Motor neuron (in vitro differentiated cells): ENCODE data around the gene KREMEN2. TPM values are rescaled to one million over a fixed set of nuclear protein-coding genes. Genes with fewer than 3 reads are reported as not detected.
A peak's percentile ranks its signal among the peaks of the same experiment; 100 is the strongest.
"Not testable (repeated sequence)": the region's sequence is repeated elsewhere in the genome, so short reads cannot be mapped to it uniquely, and the experiment has no call there.

Experiments
- ATAC-seq, 8 experiments: fragments of 200-7000 bp; cut with Tn5 transposase; replicated peaks in 6 of 8; 2 replicates each; pipeline ENCODE4 v1.8.0; 2021; ENCODE audit warnings: mild to moderate bottlenecking in 8 of 8, moderate library complexity in 8 of 8
- H3K27ac ChIP-seq, 2 donors: fragments of 250-450 bp; sonication (Bioruptor Pico); 2 replicates each; pipeline ENCODE4 v1.9.0; 2021; ENCODE audit warnings: antibody characterized with exemption in 2 of 2, mild to moderate bottlenecking in 2 of 2, moderate library complexity in 1 of 2
- H3K4me1 ChIP-seq, 2 donors: fragments of 250-450 bp; sonication (Bioruptor Pico); replicated peaks in 1 of 2; 2 replicates each; pipeline ENCODE4 v1.6.1; 2021; ENCODE audit warnings: antibody characterized with exemption in 2 of 2, mild to moderate bottlenecking in 2 of 2, moderate library complexity in 1 of 2
- H3K4me3 ChIP-seq, 5 donors: fragments of 250-450 bp; sonication (Bioruptor Pico); 2 replicates each; pipeline ENCODE4 v1.9.0; 2021; ENCODE audit warnings: antibody characterized with exemption in 5 of 5, mild to moderate bottlenecking in 5 of 5, moderate library complexity in 4 of 5
- WGBS, 10 experiments: fragments of 450-650 bp; shearing (Covaris generic); methylation state at CpG; one replicate each; pipeline ENCODE4 v1.0.0; 2022; 5-methylcytosine and 5-hydroxymethylcytosine counted together
- in situ Hi-C, 9 experiments: fragments of 400-800 bp; cut with MboI; loops; one replicate each; pipeline ENCODE4 v1.15.0; 2021; ENCODE audit warnings: low sequenced_read_pairs in 9 of 9, low pct_unique_long_range_greater_than_20kb in 2 of 9; ENCODE audit not compliant: unreplicated experiment in 9 of 9
- total RNA-seq, 8 experiments: library from RNA; unstranded; fragments of 300-600 nt; gene quantifications; 2 replicates each; pipeline versions ENCODE4 v1.2.3 to v1.2.4, GENCODE V29; 2022

KREMEN2 gene
- total RNA-seq, 8 experiments from 2014 or later = 0.36 to 5.3 (median 1.6) TPM

DNA sequence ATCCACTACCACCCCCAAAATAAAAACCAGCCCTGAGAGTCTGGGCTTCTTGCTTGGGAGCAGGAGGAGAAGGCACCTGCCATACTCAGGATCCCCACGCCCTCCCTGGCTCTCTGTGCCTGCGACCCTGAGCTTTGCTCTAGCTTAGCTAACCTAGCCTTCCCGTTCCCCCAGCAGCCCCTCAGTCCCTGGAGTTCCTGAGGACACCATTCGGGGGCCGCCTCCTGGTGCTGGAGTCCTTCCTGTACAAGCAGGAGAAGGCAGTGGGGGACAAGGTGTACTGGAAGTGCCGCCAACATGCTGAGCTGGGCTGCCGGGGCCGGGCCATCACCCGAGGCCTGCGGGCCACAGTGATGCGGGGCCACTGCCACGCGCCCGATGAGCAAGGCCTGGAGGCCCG, 33.8 kb upstream of the KREMEN2 start:
- no peak overlapping the region for H3K4me3 ChIP-seq
- no peak for ATAC-seq
- in situ Hi-C loops = no loop called here
- H3K27ac ChIP-seq = no peak overlapping the region
- H3K4me1 ChIP-seq = peaks cover 0 to 18% of the 10 kb centered on the region in 2 donors
- WGBS, 10 experiments = 90 to 97% (median 94%) methylated on average over 2 to 6 of the region's 15 CpGs; no CpG with 5 or more reads in 7 of the 10 experiments

DNA sequence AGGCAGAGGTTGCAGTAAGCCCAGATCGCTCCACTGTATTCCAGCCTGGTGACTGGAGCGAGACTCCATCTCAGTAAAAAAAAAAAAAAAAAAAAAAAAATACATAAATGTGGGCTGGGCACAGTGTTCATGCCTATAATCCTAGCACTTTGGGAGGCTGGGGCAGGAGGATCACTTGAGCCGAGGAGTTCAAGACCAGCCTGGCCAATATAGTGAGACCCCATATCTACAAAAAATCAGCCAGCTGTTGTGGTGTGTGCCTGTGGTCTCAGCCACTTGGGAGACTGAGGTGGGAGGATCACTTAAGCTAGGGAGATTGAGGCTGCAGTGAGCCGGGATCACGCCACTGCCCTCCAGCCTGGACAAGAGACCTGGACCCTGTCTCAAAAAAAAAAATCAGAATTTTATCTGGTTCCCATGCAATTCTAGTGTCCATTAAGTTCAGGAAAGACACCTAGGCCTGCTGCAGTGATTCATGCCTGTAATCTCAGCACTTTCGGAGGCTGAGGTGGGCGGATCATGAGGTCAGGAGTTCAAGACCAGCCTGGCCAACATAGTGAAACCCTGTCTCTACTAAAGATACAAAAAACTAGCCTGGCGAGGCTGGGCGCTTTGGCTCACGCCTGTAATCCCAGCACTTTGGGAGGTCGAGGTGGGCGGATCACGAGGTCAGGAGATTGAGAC, 32.7 kb upstream of the KREMEN2 start:
- 90 to 100% (median 100%) methylated on average over 1 to 8 of the region's 13 CpGs; no CpG with 5 or more reads in 4 of the 10 experiments for WGBS, 10 experiments
- H3K4me1 ChIP-seq = peaks cover 0 to 10% of the 10 kb centered on the region in 2 donors
- in situ Hi-C loops, ATAC-seq, H3K27ac ChIP-seq, H3K4me3 ChIP-seq: not testable (repeated sequence)

DNA sequence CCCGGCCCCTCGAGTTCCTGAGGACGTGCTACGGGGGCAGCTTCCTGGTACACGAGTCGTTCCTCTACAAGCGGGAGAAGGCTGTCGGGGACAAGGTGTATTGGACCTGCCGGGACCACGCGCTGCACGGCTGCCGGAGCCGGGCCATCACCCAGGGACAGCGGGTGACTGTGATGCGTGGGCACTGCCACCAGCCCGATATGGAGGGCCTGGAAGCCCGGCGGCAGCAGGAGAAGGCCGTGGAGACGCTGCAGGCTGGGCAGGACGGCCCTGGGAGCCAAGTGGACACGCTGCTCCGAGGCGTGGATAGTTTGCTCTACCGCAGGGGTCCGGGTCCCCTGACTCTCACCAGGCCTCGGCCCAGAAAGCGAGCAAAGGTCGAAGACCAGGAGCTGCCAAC, 30.9 kb upstream of the KREMEN2 start:
- peak in 1 of 8 experiments; percentile 6 for ATAC-seq
- peaks cover 0 to 6% of the 10 kb centered on the region in 2 donors for H3K4me1 ChIP-seq
- in situ Hi-C loops = no loop called here
- no peak overlapping the region for H3K4me3 ChIP-seq
- H3K27ac ChIP-seq = no peak overlapping the region
- WGBS, 10 experiments = 90 to 100% (median 97%) methylated on average over 1 to 15 of the region's 30 CpGs; no CpG with 5 or more reads in 6 of the 10 experiments

DNA sequence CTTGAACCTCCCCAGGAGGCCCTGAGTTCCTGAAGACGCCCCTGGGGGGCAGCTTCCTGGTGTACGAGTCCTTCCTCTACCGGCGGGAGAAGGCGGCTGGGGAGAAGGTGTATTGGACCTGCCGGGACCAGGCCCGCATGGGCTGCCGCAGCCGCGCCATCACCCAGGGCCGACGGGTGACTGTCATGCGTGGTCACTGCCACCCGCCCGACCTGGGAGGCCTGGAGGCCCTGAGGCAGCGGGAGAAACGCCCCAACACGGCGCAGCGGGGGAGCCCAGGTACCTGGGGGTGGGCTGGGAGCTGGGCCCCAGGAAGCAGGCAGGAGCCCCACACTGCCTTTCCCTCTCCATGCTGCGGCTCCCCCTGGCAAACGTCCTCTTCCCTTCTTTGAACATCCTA, 30.4 kb upstream of the KREMEN2 start:
- whole genome bisulfite sequencing, 10 experiments = no CpG with 5 or more reads among the region's 22 CpGs
- Histone ChIP-seq H3K4me1 (peaks cover 0 to 2% of the 10 kb centered on the region in 2 donors), H3K4me3 (no peak overlapping the region), H3K27ac (no peak overlapping the region)
- ATAC-seq = peak in 1 of 8 experiments; percentile 10
- in situ Hi-C loops = no loop called here

DNA sequence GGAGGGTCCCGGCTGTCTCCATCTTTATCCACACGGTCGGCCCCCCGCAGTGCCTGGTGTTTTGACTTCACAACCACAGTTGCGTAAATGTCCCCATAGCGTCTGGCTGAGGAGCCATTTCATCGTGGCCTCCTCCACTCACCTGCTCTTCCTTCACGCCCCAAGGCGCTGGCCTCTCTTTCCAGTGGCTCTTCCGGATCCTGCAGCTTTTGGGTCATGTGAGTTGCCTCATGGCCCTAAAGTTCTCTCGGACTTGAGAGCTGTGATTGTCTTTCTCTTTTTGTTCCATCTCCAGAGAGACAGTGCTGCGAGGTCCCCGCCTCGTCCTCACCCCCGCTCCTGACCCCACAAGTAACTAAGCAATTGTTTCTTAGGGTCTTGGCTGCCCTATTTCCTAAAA, 29.6 kb upstream of the KREMEN2 start:
- no peaks in the 10 kb centered on the region for H3K4me1 ChIP-seq
- ATAC-seq = no peak
- 76 to 97% (median 89%) methylated on average over 6 to 14 of the region's 15 CpGs; no CpG with 5 or more reads in 2 of the 10 experiments for WGBS, 10 experiments
- in situ Hi-C loops = no loop called here
- H3K27ac ChIP-seq = no peak overlapping the region
- H3K4me3 ChIP-seq = no peak overlapping the region

DNA sequence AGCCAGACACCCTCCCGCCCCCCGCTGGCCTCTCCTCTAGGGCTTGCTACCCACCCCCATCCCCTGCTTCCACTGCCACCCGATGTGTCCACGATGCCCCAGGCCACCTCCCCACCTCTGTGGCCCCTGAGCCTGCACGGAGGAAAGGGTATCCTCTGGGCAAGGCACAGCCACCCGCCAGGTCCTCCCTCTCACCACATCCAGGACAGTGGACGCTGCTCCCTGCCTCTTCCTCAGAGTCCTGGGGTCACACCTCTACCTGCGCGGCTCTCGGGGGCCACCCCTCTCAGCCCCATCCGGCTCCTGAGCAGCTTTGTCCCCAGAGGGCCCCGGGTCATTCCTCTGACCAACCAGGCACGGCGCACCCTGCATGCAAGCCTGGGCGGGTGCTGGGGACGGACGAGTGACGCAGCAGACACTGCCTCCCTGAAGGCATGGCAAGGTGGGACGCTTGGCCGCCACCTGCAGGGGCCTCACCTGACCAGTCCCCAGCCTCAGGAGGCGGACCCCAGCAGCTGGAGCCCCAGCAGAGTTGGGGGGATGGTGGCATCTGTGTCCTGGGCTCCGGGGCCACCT, 27.6 kb upstream of the KREMEN2 start:
- in situ Hi-C loops = no loop called here
- 94 to 100% (median 100%) methylated on average over 1 to 3 of the region's 22 CpGs; no CpG with 5 or more reads in 7 of the 10 experiments for WGBS, 10 experiments
- peak in 4 of 8 experiments; percentile 6 to 25 (median 18) for ATAC-seq

DNA sequence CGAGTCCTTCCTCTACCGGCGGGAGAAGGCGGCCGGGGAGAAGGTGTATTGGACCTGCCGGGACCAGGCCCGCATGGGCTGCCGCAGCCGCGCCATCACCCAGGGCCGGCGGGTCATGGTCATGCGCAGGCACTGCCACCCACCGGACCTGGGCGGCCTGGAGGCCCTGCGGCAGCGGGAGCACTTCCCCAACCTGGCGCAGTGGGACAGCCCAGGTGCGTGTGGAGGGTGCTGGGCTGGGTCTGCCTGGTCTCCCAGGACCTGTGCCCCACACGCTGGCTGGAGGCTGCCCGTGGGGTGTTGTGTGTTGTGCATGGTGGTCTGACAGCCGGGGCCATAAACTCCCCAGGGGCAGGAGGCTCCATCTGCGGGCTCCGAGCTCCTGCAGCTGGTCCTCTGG, 26.9 kb upstream of the KREMEN2 start:
- in situ Hi-C loops = no loop called here
- no peak overlapping the region for H3K4me3 ChIP-seq
- no peak overlapping the region for H3K27ac ChIP-seq
- no peaks in the 10 kb centered on the region for H3K4me1 ChIP-seq
- 82 to 93% (median 91%) methylated on average over 2 to 6 of the region's 24 CpGs; no CpG with 5 or more reads in 7 of the 10 experiments for WGBS, 10 experiments
- ATAC-seq = peak in 4 of 8 experiments; percentile 7 to 24 (median 14)

More for the DNA sequence above, 27.6 kb upstream of the KREMEN2 start:
- Histone ChIP-seq H3K27ac (no peak overlapping the region), H3K4me3 (no peak overlapping the region), H3K4me1 (no peaks in the 10 kb centered on the region)

DNA sequence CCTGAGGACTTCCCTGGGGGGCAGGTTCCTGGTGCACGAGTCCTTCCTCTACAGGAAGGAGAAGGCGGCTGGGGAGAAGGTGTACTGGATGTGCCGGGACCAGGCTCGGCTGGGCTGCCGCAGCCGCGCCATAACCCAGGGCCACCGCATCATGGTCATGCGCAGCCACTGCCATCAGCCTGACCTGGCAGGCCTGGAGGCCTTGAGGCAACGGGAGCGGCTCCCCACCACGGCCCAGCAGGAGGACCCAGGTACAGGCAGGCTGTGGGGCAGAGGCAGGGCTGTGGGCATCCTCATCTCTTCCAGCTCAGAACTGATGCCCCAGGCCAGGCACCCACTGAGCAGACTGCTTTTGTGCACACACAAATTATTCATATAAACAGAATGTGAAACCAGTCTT, 25.9 kb upstream of the KREMEN2 start:
- H3K27ac ChIP-seq = no peak overlapping the region
- 98 to 100% methylated on average over 7 to 8 of the region's 12 CpGs; no CpG with 5 or more reads in 8 of the 10 experiments for WGBS, 10 experiments
- no peak overlapping the region for H3K4me3 ChIP-seq
- peak in 1 of 8 experiments; percentile 10 for ATAC-seq
- no peaks in the 10 kb centered on the region for H3K4me1 ChIP-seq
- in situ Hi-C loops = no loop called here

DNA sequence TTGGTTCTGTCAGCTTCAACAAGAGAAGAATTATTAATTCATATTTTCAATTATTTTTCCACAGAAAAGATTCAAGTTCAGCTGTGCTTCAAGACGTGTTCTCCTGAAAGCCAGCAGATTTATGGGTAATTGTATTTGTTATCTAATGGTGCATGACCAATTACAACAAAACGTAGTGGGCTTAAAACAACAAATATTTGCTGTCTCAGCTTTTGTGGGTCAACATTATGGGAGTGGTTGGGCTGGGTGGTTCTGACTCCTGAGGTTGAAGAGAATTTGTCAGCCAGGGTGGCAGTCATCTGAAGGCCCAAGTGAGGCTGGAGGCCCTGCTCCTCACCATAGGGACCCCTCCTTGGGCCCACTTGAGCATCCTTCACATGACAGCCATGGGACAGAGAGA, 24.1 kb upstream of the KREMEN2 start:
- Histone ChIP-seq H3K27ac (no peak overlapping the region), H3K4me1 (no peaks in the 10 kb centered on the region), H3K4me3 (no peak overlapping the region)
- 83 to 100% (median 86%) methylated on average over 1 to 2 of the region's 2 CpGs; no CpG with 5 or more reads in 7 of the 10 experiments for WGBS, 10 experiments
- in situ Hi-C loops = no loop called here
- no peak for ATAC-seq

DNA sequence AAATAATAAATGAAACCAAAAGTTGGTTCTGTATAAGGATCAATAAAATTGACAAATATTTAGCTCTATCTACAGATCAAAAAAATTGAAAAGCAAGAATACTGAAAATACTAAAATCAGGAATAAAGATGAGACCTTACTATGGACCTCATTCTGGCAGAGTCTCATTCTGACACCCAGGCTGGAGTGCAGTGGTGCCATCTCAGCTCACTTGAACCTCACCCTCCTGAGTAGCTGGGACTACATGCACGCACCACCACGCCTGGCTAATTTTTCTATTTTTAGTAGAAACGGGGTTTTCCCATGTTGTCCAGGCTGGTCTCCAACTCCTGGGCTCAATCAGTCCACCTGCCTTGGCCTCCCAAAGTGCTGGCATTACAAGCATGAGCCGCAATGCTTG, 22.0 kb upstream of the KREMEN2 start:
- WGBS, 10 experiments = 73 to 100% (median 93%) methylated on average over 1 to 4 of the region's 4 CpGs; no CpG with 5 or more reads in 1 of the 10 experiments
- in situ Hi-C loops = no loop called here
- Histone ChIP-seq H3K4me1 (no peaks in the 10 kb centered on the region), H3K4me3 (no peak overlapping the region), H3K27ac (no peak overlapping the region)
- ATAC-seq = no peak

DNA sequence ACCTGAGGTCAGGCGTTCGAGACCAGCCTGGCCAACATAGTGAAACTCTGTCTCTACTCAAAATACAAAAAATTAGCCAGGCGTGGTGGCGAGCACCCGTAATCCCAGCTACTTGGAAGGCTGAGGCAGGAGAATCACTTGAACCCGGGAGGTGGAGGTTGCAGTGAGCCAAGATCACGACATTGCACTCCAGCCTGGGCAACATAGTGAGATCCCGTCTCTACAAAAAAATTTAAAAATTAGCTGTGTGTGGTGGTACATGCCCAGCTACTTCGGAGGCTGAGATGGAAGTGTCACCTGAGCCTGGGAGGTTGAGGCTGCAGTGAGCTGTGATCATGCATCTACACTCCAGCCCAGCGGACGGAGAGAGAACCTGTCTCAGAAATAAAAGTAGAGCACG, 20.4 kb upstream of the KREMEN2 start:
- WGBS, 10 experiments = 69 to 100% (median 87%) methylated on average over 1 to 5 of the region's 12 CpGs; no CpG with 5 or more reads in 4 of the 10 experiments
- H3K4me3 ChIP-seq, in situ Hi-C loops, H3K4me1 ChIP-seq, H3K27ac ChIP-seq, ATAC-seq: not testable (repeated sequence)

DNA sequence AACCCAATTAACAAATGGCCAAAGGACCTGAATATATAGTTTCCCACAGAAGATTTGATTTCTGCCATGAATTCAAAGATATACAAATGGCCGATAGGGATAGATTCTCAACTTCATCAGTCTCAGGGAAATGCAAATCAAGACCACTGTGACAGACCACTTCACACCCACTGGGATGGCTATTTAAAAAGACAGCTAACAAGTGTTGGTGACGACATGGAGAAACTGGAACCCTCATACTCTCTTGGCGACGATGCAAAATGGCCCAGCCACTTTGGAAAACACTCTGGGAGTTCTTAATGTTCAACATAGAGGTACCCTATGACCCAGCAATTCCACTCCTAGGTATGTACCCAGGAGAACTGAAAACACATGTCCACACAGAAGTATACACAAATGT, 17.4 kb upstream of the KREMEN2 start:
- Histone ChIP-seq H3K27ac (no peak overlapping the region), H3K4me1 (no peaks in the 10 kb centered on the region), H3K4me3 (no peak overlapping the region)
- ATAC-seq = no peak
- in situ Hi-C loops = no loop called here
- WGBS, 10 experiments = 83 to 100% (median 93%) methylated on average over 1 to 4 of the region's 4 CpGs; no CpG with 5 or more reads in 2 of the 10 experiments

DNA sequence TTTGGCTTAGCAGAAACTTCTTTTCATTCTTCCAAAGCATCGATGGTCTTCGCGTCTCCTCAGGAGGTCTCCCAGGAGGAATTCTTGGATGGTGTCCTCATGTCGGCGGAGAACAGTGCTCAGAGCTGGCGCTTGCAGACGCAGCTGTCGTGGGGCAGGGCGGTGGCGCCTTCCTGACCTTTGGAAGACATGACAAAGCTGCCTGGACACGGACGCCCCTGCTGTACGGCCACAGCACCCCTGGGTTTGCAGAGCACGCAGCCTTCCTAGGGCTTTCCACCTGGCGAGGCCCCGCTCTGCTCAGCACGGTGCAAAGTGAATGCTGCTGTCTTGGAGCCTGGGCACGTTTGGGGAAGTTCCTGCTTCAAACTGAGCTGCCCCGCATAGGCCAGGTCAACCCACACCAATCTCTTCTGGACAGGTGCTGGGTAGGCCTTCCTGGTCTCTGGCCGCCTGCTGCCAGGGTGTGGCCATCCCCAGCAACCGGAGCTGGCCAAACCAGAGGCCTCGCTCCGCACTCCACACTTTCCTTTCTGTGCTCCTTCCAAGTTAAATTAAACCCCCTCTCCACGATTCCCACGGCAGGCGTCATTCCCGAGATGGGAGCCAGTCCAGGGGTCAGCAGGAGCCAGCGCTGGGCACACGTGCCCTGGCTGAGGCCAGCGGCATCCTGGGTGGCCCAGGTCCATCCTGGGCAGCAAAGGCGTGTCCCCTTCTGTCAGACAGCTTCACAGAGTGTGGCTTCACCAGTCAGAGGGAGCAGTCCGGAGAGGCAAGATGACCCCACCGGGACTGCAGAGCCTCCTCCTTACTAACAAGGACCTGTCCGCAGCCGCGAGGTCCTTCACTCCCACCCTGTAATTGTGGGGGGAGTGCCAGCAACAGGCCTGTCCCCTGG, 15.0 kb upstream of the KREMEN2 start:
- Histone ChIP-seq H3K27ac (no peak overlapping the region), H3K4me3 (no peak overlapping the region), H3K4me1 (peaks cover 4 to 5% of the 10 kb centered on the region in 2 donors)
- in situ Hi-C loops = no loop called here
- WGBS, 10 experiments = 87 to 98% (median 93%) methylated on average over 3 to 9 of the region's 36 CpGs; no CpG with 5 or more reads in 5 of the 10 experiments
- peak in 4 of 8 experiments; percentile 3 to 13 (median 8) for ATAC-seq
